Caco-2 (cell line): ENCODE results near the gene ZNF641. TPM values are rescaled to one million over a fixed set of nuclear protein-coding genes. Genes with fewer than 3 reads are reported as not detected.

Source experiments
- BruUV-seq: library from RNA; stranded (reverse); fragments of 400-500 nt; replicated peaks from 2 replicates; lab custom pipeline; 2021; lab: Mats Ljungman, UMichigan
- CTCF ChIA-PET: fragments of 300-600 bp; sonication (Branson Sonifier 250); formaldehyde crosslinking; loops from one replicate; lab custom pipeline; 2022; ENCODE audit warnings: antibody characterized with exemption; lab: Charles Lee
- POLR2A ChIA-PET: fragments of 300-600 bp; sonication (Branson Sonifier 250); formaldehyde crosslinking; loops from one replicate; lab custom pipeline; 2022; ENCODE audit warnings: antibody characterized with exemption; lab: Charles Lee
- DNase-seq, 2 experiments: peaks; one replicate each; pipeline versions ENCODE4 v3.0.0 to v3.0.0-alpha.2; 2020 to 2022
- H3K27me3 ChIP-seq: replicated peaks from 2 replicates; pipeline ENCODE4 v1.6.0; 2011; ENCODE audit warnings: low read length; ENCODE audit not compliant: control insufficient read depth, insufficient read depth
- H3K36me3 ChIP-seq: 2 replicates; pipeline ENCODE4 v1.5.1; 2011; ENCODE audit warnings: low read length; ENCODE audit not compliant: control insufficient read depth, insufficient read depth
- H3K4me1 ChIP-seq: fragments of 250-450 bp; sonication (Bioruptor Pico); 2 replicates; pipeline ENCODE4 v1.5.1; 2020; ENCODE audit warnings: mild to moderate bottlenecking
- H3K4me3 ChIP-seq: 2 replicates; pipeline ENCODE4 v1.5.1; 2011; ENCODE audit warnings: low read depth, mild to moderate bottlenecking, control low read depth, low read length
- H3K9me3 ChIP-seq: fragments of 250-450 bp; sonication (Bioruptor Pico); 2 replicates; pipeline ENCODE4 v1.5.1; 2020; ENCODE audit warnings: mild to moderate bottlenecking, moderate library complexity
- H3K27ac Mint-ChIP-seq: one replicate; pipeline ENCODE4 v1.8.0; 2022; ENCODE audit warnings: mixed read lengths; ENCODE audit not compliant: unreplicated experiment
- H3K27me3 Mint-ChIP-seq: one replicate; pipeline ENCODE4 v1.8.0; 2022; ENCODE audit warnings: mixed read lengths; ENCODE audit not compliant: insufficient read depth, unreplicated experiment
- H3K36me3 Mint-ChIP-seq: one replicate; pipeline ENCODE4 v1.8.0; 2022; ENCODE audit warnings: mild to moderate bottlenecking, mixed read lengths; ENCODE audit not compliant: insufficient read depth, unreplicated experiment
- H3K4me1 Mint-ChIP-seq: one replicate; pipeline ENCODE4 v1.8.0; 2022; ENCODE audit warnings: low read depth, mixed read lengths; ENCODE audit not compliant: unreplicated experiment
- H3K4me3 Mint-ChIP-seq: one replicate; pipeline ENCODE4 v1.8.0; 2022; ENCODE audit warnings: mild to moderate bottlenecking, moderate library complexity, mixed read lengths; ENCODE audit not compliant: unreplicated experiment
- H3K9me3 Mint-ChIP-seq: one replicate; pipeline ENCODE4 v1.8.0; 2022; ENCODE audit warnings: mixed read lengths; ENCODE audit not compliant: unreplicated experiment
- CTCF ChIP-seq, 2 experiments: fragments of 200-600 bp in 1 of 2; IDR thresholded peaks; 1 replicate in 1 of 2; 2 replicates in 1 of 2; pipeline versions ENCODE4 v1.5.1 to v1.8.0; 2011 to 2022; ENCODE audit warnings: antibody characterized with exemption in 1 of 2, control low read depth in 1 of 2, inconsistent platforms in 1 of 2, low read depth in 1 of 2, low read length in 1 of 2, mild to moderate bottlenecking in 1 of 2, moderate library complexity in 1 of 2; ENCODE audit not compliant: insufficient read depth in 1 of 2, severe bottlenecking in 1 of 2, unreplicated experiment in 1 of 2
- intact Hi-C: fragments of 100-400 bp; cut with micrococcal nuclease; formaldehyde crosslinking; loops from one replicate; pipeline ENCODE4 v1.10.0; 2022; ENCODE audit not compliant: unreplicated experiment
- total RNA-seq: library from RNA; stranded (reverse); gene quantifications from 2 replicates; pipeline ENCODE4 v1.2.3, GENCODE V29; 2022

The ZNF641 gene
- total RNA-seq, 1 experiment from 2014 or later: 13.2 TPM

DNA sequence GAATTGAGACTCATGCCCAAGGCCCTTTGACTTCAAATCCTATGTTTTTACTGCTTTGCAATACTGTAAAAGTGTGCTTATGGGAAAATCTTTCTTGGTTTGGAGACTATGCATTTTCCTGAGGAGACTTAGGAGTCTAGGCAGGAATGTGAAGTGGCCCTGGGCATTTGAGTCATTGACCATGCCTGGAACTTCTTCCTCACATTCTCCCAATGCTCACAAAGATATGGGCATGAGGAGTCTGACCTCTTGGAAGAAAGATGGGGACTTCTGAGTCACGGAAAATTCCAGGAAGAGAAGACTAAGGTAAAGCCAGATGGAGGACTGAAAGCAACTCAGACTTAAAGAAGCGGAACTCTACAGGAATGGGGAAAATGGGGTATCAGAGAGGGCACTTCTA, 38.2 kb upstream of the ZNF641 start:
- intact Hi-C loops: no loop called here
- TF ChIP-seq CTCF (IDR thresholded peaks at IDR 0.05; ENCODE audit: insufficient read depth in 1 of 2, low read depth in 1 of 2, low read length in 1 of 2, severe bottlenecking in 1 of 2, unreplicated experiment in 1 of 2): no peak
- POLR2A ChIA-PET: no interaction called here
- Mint-ChIP-seq H3K4me3 (no peak overlapping the region), H3K36me3 (no peaks in the 10 kb centered on the region), H3K4me1 (no peaks in the 10 kb centered on the region), H3K9me3 (peaks cover 11% of the 10 kb centered on the region), H3K27me3 (peaks cover 16% of the 10 kb centered on the region), H3K27ac (no peak overlapping the region)
- Histone ChIP-seq H3K9me3 (peaks cover 4% of the 10 kb centered on the region; the same call in 1 of the 2 replicates), H3K4me3 (no peak overlapping the region), H3K4me1 (no peaks in the 10 kb centered on the region), H3K36me3 (no peaks in the 10 kb centered on the region), H3K27me3 (peaks cover 1% of the 10 kb centered on the region)
- CTCF ChIA-PET: no interaction called here
- no TSS peak for BruUV-seq
- no peak for DNase-seq

DNA sequence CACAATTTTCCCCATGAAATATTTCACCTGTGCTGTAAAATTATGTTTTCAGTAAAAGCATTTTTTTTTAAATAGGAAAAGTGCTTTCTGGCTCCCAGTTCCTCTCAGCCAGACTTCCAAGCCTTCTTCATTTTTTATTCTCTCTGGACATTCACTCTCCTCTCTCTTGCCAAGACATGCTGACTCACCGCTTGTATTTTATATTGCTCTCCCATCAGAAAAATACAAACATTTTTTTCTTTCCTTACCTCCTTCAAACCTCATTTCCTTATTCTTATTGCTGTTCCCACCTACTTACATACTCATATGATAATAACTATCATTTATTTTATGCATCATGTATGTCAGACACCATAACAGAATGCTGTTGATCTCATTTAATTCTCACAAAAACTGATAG, 37.7 kb upstream of the ZNF641 start:
- ChIA-PET POLR2A (no interaction called here), CTCF (no interaction called here)
- H3K27ac Mint-ChIP-seq: no peak overlapping the region
- H3K36me3 Mint-ChIP-seq: no peaks in the 10 kb centered on the region
- Histone ChIP-seq H3K36me3 (no peaks in the 10 kb centered on the region), H3K4me1 (no peaks in the 10 kb centered on the region), H3K4me3 (no peak overlapping the region), H3K9me3 (peaks cover 4% of the 10 kb centered on the region; the same call in 1 of the 2 replicates), H3K27me3 (peaks cover 1% of the 10 kb centered on the region)
- TF ChIP-seq CTCF (IDR thresholded peaks at IDR 0.05; ENCODE audit: insufficient read depth in 1 of 2, low read depth in 1 of 2, low read length in 1 of 2, severe bottlenecking in 1 of 2, unreplicated experiment in 1 of 2): no peak
- intact Hi-C loops: no loop called here
- H3K27me3 Mint-ChIP-seq: peaks cover 16% of the 10 kb centered on the region
- DNase-seq: no peak
- peaks cover 11% of the 10 kb centered on the region for H3K9me3 Mint-ChIP-seq
- H3K4me1 Mint-ChIP-seq: no peaks in the 10 kb centered on the region
- no TSS peak for BruUV-seq
- no peak overlapping the region for H3K4me3 Mint-ChIP-seq

DNA sequence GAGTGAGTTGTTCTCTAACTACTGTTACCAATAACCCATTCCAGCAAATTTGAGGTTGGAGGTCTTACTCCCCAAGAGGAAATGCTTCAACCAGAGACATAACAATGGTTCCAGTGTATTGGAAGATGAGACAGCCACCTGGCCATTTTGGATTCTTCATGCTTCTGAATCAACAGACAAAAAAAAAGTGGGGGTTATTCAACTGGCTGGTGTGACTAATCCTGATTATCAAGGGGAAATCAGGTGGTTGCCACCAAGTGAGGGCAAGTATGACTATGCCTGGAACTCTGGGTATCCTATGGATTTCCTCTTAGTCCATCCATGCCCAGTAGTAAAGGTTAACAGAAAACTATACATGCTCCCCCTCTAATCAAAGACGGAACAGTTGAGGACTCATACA, 29.9 kb upstream of the ZNF641 start:
- ChIA-PET CTCF (interaction anchor here (0.6 kb wide), 1 partner anchor 53 kb away, joined by 5 read pairs; no protein-coding TSS in a partner anchor), POLR2A (no interaction called here)
- Mint-ChIP-seq H3K36me3 (no peaks in the 10 kb centered on the region), H3K4me3 (no peak overlapping the region), H3K4me1 (peaks cover 7% of the 10 kb centered on the region), H3K9me3 (peaks cover 7% of the 10 kb centered on the region), H3K27me3 (peaks cover 17% of the 10 kb centered on the region), H3K27ac (no peak overlapping the region)
- Histone ChIP-seq H3K36me3 (no peaks in the 10 kb centered on the region), H3K4me1 (no peaks in the 10 kb centered on the region), H3K4me3 (no peak overlapping the region), H3K27me3 (no peaks in the 10 kb centered on the region), H3K9me3 (no peaks in the 10 kb centered on the region)
- TF ChIP-seq CTCF (IDR thresholded peaks at IDR 0.05; ENCODE audit: insufficient read depth in 1 of 2, low read depth in 1 of 2, low read length in 1 of 2, severe bottlenecking in 1 of 2, unreplicated experiment in 1 of 2): no peak
- DNase-seq: no peak
- intact Hi-C loops: no loop called here
- no TSS peak for BruUV-seq
